H1 (cell line): ENCODE data around the gene SNX25. TPM values are rescaled to one million over a fixed set of nuclear protein-coding genes. Genes with fewer than 3 reads are reported as not detected.

Experiments
- CBX8 ChIP-seq: fragments of 300-800, 300-1000 bp; sonication (generic); IDR thresholded peaks from 2 replicates; pipeline ENCODE4 v1.7.1; 2016; ENCODE audit warnings: low read depth, low read length, borderline replicate concordance
- CHD7 ChIP-seq: fragments of 300-600 bp; sonication (generic); IDR thresholded peaks from 2 replicates; pipeline ENCODE4 v1.7.1; 2012; ENCODE audit warnings: low read length, moderate library complexity, mild to moderate bottlenecking, inconsistent platforms; ENCODE audit not compliant: insufficient replicate concordance
- polyA plus RNA-seq, 7 experiments: library from polyadenylated mRNA; depleted of rRNA in 3 of 7; stranded (reverse) in 5 of 7; unstranded in 2 of 7; fragments of >200 nt in 5 of 7; fragments of 200-250 nt in 2 of 7; gene quantifications; 1 replicate in 5 of 7; 2 replicates in 1 of 7; 4 replicates in 1 of 7; pipeline versions ENCODE4 v1.2.1 to v1.2.3, GENCODE V29; 2011 to 2013; ENCODE audit warnings: missing spikeins in 2 of 7, mixed read lengths in 2 of 7
- total RNA-seq: library from RNA; stranded (reverse); fragmentation: NEBNext Ultra II Directional; extraction: Animal tissue kit (Norgen Biotek cat#: 25700); gene quantifications from 2 replicates; pipeline ENCODE4 v1.2.1, GENCODE V29; 2021

SNX25 gene
- total and polyA plus RNA-seq, 2 of the 8 experiments (the other 6 are each of a cell fraction or from before 2014, with no cell fraction given), result 5.4 to 19.9 TPM

GRCh38 chr4:185221491-185221890, 12.1 kb downstream of the SNX25 start (continued):
- TF ChIP-seq CHD7 (no peak), CBX8 (no peak)
